Uterus (tissue), 2 donors: ENCODE measurements around the gene ZNF777.

Experiments used
- CTCF ChIP-seq, 4 experiments: fragments of 200-600 bp in 2 of 4; fragments of 450-650 bp in 2 of 4; sonication (generic) in 2 of 4; IDR thresholded peaks; one replicate each; pipeline ENCODE4 v1.5.1; 2016 to 2019; ENCODE audit warnings: antibody characterized with exemption in 4 of 4, mild to moderate bottlenecking in 2 of 4, moderate library complexity in 1 of 4
- POLR2A ChIP-seq, 2 donors: fragments of 450-650 bp; IDR thresholded peaks; one replicate each; pipeline ENCODE4 v1.6.1; 2016; ENCODE audit warnings: antibody characterized with exemption in 2 of 2, mild to moderate bottlenecking in 1 of 2, moderate library complexity in 1 of 2

DNA sequence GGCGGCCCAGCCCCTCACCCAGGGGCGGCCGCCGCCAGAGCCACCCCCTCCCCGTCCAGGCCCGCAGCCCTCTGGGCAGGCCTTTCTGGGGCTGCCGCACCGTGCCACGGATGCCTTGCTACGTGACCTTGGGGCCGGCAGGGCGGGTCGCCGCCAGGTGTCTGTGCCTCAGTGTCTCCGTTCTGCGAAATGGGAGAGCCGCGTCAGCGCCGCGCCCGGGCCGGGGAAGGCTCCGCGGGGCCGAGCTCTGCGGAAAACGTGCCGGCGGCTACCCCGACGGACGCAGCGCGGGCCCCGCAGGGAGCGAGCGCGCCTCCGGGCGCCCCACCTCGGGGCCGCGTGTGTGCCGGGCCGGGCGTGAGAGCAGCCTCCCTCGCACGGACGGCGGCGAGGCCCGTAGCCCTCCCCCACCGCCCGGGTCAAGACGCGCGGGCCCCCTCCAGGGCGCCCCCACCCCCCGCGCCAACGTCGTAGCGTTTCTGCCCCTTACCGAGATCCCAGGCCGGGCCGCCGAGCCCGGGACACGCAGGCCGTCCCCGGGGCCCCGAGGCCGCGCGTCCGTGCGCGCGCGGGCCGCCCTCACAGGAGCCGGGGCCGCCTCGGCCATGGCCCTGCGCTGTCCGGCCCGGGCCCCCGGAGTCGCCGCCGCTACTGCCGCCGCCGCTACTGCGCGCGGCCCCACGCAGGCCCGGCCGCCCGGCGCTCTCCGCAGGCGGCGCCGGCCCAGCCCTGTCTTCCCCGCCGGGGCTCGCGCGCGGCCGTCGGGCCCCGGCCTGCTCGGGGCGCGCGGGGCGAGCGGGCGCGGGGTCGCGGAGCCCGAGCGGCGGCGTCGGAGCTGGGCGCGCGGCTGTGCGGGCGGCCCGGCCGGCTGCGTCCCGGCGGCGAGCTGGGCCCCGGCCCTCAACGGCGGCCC, 1.1 kb downstream of the ZNF777 start:
- TF ChIP-seq CTCF (IDR thresholded peaks at IDR 0.05) (no peak), POLR2A (IDR thresholded peaks at IDR 0.05) (no peak)
